Fibroblast of lung (primary cell): ENCODE data around the gene USP6NL.

Experiments
- CTCF ChIP-seq, 2 donors: IDR thresholded peaks in 1 of 2; conservative IDR thresholded peaks in 1 of 2; 1 replicate in 1 of 2; 2 replicates in 1 of 2; pipeline ENCODE4 v1.5.1; 2011 to 2012; ENCODE audit warnings: low read length in 2 of 2, control low read depth in 1 of 2, inconsistent platforms in 1 of 2, low read depth in 1 of 2, mild to moderate bottlenecking in 1 of 2
- EZH2 ChIP-seq: IDR thresholded peaks from 2 replicates; pipeline ENCODE4 v1.5.1; 2012; ENCODE audit warnings: low read length, control low read depth, mild to moderate bottlenecking; ENCODE audit errors: missing control alignments

- TF ChIP-seq EZH2 (no peak), CTCF (conservative IDR thresholded peaks at IDR 0.05 in 1 of 2, IDR thresholded peaks at IDR 0.05 in 1 of 2; ENCODE audit: low read depth in 1 of 2, low read length in 2 of 2) (no peak)
Measured at GRCh38 chr10:11588873-11589574, 22.4 kb downstream of the USP6NL start.
